ENCODE measurements around the gene PCSK7.

Gene PCSK7

DNA sequence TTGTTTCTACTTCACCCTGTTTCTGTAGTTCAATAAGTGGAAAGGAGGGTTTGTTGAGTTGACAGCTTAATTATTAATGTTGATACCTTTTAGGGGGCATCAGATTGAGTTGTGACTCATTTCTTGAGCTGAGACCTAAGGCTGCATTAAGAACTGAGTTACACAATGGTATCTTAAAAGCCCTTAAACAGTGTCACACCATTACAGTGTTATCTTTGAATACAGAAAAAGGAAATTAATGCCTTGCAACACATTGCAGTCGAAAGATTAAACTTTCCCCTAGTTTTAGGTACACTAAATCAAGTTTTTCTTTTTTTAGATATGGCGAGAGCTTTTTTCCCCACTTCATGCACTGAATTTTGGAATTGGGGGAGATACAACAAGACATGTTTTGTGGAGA is 71.0 kb downstream of the PCSK7 start:
- DNase-seq (ENCODE audit: low spot score) = no peak

DNA sequence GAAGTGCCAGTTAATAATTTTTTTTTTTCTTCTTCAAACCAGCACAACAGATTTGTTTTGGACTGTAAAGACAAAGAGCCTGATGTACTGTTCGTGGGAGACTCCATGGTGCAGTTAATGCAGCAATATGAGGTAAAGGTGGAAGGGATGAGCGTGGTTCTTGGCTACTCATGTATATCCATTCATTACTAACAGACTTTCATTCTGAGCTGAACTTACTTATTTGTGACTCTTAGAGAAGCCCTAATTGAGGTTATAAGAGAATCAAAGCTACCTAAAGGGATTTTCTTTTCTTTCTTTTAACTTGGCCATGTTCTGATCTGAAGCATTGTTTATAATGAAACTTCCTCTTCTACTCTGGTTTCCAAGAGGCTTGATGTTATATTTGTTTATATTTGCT is 72.0 kb downstream of the PCSK7 start:
- DNase-seq (ENCODE audit: low spot score) = no peak

DNA sequence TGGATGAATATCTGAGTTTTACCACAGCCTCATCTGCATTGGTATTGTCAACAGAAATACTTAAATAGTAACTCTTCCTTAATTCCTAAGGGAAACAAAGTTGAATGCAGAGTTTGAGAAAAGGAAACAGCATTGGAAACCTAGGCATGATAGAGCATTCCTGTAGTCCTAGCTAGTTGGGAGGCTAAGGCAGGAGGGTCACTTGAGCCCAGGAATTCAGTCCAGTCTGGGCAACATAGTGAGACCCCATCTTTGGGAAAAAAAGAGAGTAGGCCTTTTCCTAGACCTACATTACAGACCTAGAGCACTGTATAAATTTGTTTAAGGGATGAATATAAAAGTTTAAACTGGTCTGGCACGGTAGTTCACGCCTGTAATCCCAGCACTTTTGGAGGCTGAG is 74.4 kb downstream of the PCSK7 start:
- no peak for DNase-seq (ENCODE audit: low spot score)

DNA sequence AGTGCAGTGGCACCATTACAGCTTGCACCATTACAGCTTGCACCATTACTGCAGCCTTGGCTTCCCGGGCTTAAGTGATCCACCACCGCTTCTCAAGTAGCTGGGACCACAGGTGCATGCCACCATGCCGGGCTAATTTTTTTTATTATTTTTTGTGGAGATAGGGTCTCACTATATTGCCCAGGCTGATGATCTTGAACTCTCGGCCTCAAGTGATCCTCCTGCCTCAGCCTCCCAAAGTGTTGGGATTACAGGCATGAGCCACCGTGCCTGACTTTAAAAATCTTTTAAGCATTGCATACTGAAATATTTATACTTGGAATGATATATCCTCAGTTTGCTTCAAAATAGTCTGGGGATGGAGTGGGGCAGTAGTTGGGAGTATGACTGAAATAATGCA is 77.4 kb downstream of the PCSK7 start:
- DNase-seq (ENCODE audit: low spot score) = no peak
